ENCODE measurements around the gene CYP26A1.

The CYP26A1 gene

DNA sequence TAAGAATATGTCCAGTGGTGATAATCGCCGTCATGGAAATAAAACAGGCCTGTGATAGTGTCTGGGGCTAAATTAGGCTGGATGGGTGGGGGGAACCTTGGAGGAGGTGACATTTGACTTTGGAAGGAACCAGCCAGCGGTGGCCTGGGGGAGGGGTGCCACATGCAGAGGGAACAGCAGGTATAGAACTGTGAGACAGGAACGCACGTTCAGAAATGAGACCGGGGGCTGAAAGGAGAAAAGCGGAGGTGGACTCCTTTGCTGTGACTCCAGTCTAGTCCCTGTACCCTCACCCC is 2.6 kb upstream of the CYP26A1 start:
- H3K27me3 ChIP-seq (replicated peaks; ENCODE audit: control insufficient read depth, insufficient read depth, low read length), result peaks cover 15% of the 10 kb centered on the region
- no peak overlapping the region for H3K4me3 ChIP-seq (replicated peaks; ENCODE audit: low read depth, low read length)
- no peak for DNase-seq (ENCODE audit: extremely low read depth, insufficient read length)
- no peaks in the 10 kb centered on the region for H3K36me3 ChIP-seq (ENCODE audit: control insufficient read depth, insufficient read depth, low read length)
- TF ChIP-seq, protein P1, sequence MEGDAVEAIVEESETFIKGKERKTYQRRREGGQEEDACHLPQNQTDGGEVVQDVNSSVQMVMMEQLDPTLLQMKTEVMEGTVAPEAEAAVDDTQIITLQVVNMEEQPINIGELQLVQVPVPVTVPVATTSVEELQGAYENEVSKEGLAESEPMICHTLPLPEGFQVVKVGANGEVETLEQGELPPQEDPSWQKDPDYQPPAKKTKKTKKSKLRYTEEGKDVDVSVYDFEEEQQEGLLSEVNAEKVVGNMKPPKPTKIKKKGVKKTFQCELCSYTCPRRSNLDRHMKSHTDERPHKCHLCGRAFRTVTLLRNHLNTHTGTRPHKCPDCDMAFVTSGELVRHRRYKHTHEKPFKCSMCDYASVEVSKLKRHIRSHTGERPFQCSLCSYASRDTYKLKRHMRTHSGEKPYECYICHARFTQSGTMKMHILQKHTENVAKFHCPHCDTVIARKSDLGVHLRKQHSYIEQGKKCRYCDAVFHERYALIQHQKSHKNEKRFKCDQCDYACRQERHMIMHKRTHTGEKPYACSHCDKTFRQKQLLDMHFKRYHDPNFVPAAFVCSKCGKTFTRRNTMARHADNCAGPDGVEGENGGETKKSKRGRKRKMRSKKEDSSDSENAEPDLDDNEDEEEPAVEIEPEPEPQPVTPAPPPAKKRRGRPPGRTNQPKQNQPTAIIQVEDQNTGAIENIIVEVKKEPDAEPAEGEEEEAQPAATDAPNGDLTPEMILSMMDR (IDR thresholded peaks at IDR 0.05; ENCODE audit: insufficient read depth, low read length, poor library complexity, severe bottlenecking), result no peak

GRCh38 chr10:93071674-93072224 is 1.9 kb upstream of the CYP26A1 start:
- TF ChIP-seq, protein P1 (IDR thresholded peaks at IDR 0.05; ENCODE audit: insufficient read depth, low read length, poor library complexity, severe bottlenecking), result no peak
- 0 out of 2 replicates have a peak overlapping the region, but pooled peaks have one; percentile 3 for H3K4me3 ChIP-seq (replicated peaks; ENCODE audit: low read depth, low read length)
- H3K27me3 ChIP-seq (replicated peaks; ENCODE audit: control insufficient read depth, insufficient read depth, low read length), result peaks cover 14% of the 10 kb centered on the region
- no peak for DNase-seq (ENCODE audit: extremely low read depth, insufficient read length)
- no peaks in the 10 kb centered on the region for H3K36me3 ChIP-seq (ENCODE audit: control insufficient read depth, insufficient read depth, low read length)

- no peak for DNase-seq (ENCODE audit: extremely low read depth, insufficient read length)
Measured at GRCh38 chr10:93072225-93072712, 1.4 kb upstream of the CYP26A1 start.

DNA sequence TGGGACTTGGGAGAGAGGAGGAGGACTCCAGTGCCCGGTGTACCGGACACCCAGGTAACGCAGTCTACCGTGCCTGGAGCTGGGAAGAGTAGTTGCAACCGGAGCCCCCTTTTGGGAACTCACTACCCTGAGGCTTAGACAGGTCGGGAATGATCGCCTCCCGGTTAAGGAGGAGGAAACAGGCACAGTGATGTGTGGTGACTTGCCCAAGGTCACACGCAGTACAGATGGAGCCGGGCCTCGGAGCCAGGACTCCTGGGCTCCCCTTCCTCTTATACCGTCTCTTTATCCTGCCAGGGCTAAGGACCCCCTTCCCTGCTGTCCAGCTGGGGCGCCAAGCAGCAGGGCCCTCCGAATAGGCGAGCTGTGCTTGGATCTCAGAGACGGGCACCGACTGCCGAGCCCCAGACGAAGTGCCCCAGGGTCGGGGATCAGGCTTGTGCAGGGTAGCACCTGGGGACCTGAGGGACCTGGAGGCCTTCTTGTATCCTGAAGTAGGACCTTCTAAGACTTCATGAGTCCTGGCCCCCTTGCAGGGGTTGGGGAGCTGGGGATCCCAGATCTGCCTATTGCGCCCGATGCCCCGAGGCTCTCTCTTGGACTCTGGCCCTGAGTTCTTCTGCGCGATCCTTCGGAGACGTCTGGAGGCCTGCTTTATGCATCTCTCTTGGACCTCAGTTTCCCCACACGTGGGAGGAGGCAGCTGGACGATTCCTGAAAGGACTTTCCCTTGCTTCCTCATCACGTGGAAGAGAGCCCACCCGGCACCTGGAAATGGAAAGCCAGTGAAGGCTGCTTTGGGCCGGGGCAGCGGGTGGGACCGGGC is 767 bp upstream of the CYP26A1 start:
- H3K27me3 ChIP-seq (replicated peaks; ENCODE audit: control insufficient read depth, insufficient read depth, low read length), result peaks cover 13% of the 10 kb centered on the region
- TF ChIP-seq, protein P1 (IDR thresholded peaks at IDR 0.05; ENCODE audit: insufficient read depth, low read length, poor library complexity, severe bottlenecking), result no peak
- no peaks in the 10 kb centered on the region for H3K36me3 ChIP-seq (ENCODE audit: control insufficient read depth, insufficient read depth, low read length)

More at GRCh38 chr10:93072225-93072712, 1.4 kb upstream of the CYP26A1 start:
- TF ChIP-seq, protein P1 (IDR thresholded peaks at IDR 0.05; ENCODE audit: insufficient read depth, low read length, poor library complexity, severe bottlenecking), result no peak
- Histone ChIP-seq H3K36me3 (ENCODE audit: control insufficient read depth, insufficient read depth, low read length) (no peaks in the 10 kb centered on the region), H3K27me3 (replicated peaks; ENCODE audit: control insufficient read depth, insufficient read depth, low read length) (peaks cover 13% of the 10 kb centered on the region), H3K4me3 (replicated peaks; ENCODE audit: low read depth, low read length) (peak overlapping the region; percentile 3; the same call in 1 of the 2 replicates)

DNA sequence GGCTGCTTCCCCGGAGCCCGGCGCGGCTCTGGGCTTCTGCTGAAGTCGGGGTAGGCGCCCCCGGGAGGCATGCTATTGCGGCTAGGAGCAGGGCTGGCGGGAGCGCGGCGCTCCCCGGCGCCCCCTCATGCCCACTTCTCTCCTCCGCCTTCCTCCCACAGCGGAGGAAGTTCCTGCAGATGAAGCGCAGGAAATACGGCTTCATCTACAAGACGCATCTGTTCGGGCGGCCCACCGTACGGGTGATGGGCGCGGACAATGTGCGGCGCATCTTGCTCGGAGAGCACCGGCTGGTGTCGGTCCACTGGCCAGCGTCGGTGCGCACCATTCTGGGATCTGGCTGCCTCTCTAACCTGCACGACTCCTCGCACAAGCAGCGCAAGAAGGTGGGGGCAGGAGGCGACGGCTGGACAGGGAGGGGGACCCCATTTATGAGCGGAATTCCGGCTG is 479 bp downstream of the CYP26A1 start:
- TF ChIP-seq, protein P1 (IDR thresholded peaks at IDR 0.05; ENCODE audit: insufficient read depth, low read length, poor library complexity, severe bottlenecking), result peak; percentile 41
- H3K4me3 ChIP-seq (replicated peaks; ENCODE audit: low read depth, low read length), result peak overlapping the region; percentile 40
- H3K27me3 ChIP-seq (replicated peaks; ENCODE audit: control insufficient read depth, insufficient read depth, low read length), result peaks cover 13% of the 10 kb centered on the region
- DNase-seq (ENCODE audit: extremely low read depth, insufficient read length), result no peak
- H3K36me3 ChIP-seq (ENCODE audit: control insufficient read depth, insufficient read depth, low read length), result no peaks in the 10 kb centered on the region

More for the DNA sequence above, 767 bp upstream of the CYP26A1 start:
- no peak for DNase-seq (ENCODE audit: extremely low read depth, insufficient read length)
- H3K4me3 ChIP-seq (replicated peaks; ENCODE audit: low read depth, low read length), result no peak overlapping the region

All from GM06990 (cell line).